SK-N-MC (cell line): ENCODE data around the gene ST6GALNAC5.

ENCODE experiments used
- EZH2 ChIP-seq: fragments of 200-600 bp; sonication (generic); IDR thresholded peaks from one replicate; pipeline ENCODE4 v1.6.1; 2017; ENCODE audit warnings: antibody characterized with exemption
- POLR2AphosphoS5 ChIP-seq: IDR thresholded peaks from 2 replicates; pipeline ENCODE4 v1.6.1; 2012; ENCODE audit warnings: mild to moderate bottlenecking, low read depth, low read length, borderline replicate concordance

GRCh38 chr1:77026640-77027039 is 159.4 kb downstream of the ST6GALNAC5 start:
- TF ChIP-seq POLR2AphosphoS5, result no peak
- TF ChIP-seq EZH2, result no peak
